HCT116 (cell line): ENCODE measurements around the gene TLX2.

ENCODE experiments used
- CEBPB ChIP-seq: IDR thresholded peaks from 2 replicates; pipeline ENCODE4 v1.6.1; 2012; ENCODE audit warnings: low read depth
- CTCF ChIP-seq, 3 experiments: fragments of 200-600 bp in 1 of 3; sonication (generic) in 1 of 3; IDR thresholded peaks in 2 of 3; conservative IDR thresholded peaks in 1 of 3; 2 replicates each; pipeline ENCODE4 v1.5.1; 2012 to 2017; ENCODE audit warnings: low read depth in 2 of 3, low read length in 2 of 3, antibody characterized with exemption in 1 of 3, borderline replicate concordance in 1 of 3, control low read depth in 1 of 3, mild to moderate bottlenecking in 1 of 3, mixed read lengths in 1 of 3, mixed run types in 1 of 3, moderate library complexity in 1 of 3; ENCODE audit not compliant: insufficient read depth in 1 of 3
- EZH2 ChIP-seq: fragments of 200-600 bp; sonication (generic); IDR thresholded peaks from 2 replicates; pipeline ENCODE4 v1.6.1; 2017; ENCODE audit warnings: antibody characterized with exemption, mixed run types
- JUND ChIP-seq: IDR thresholded peaks from 2 replicates; pipeline ENCODE4 v1.6.1; 2012
- TCF7L2 ChIP-seq: IDR thresholded peaks from 2 replicates; pipeline ENCODE4 v1.7.0; 2011; ENCODE audit warnings: borderline replicate concordance, inconsistent platforms; ENCODE audit not compliant: insufficient read depth, insufficient read length; ENCODE audit errors: extremely low read depth

DNA sequence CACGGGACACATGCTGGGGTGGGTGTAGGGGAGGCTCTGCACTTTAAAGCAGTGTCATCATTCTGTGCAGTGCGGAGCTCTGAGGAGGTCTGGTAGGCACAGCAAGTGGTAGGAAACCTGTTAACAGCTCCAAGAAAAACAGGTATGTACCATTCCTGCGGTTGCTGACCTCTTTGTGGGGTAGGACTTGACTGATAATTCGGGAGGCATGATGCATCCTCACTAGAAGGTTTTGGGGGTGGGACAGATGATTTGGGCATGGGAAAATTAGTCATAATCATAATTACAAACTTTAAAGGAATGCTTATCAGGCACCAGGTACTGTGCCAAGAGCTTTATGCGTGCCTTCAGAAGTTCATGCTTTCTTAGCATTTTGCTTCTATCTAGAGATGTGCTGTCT lies 50.0 kb downstream of the TLX2 start:
- TF ChIP-seq JUND = no peak
- TF ChIP-seq TCF7L2 = no peak
- no peak for TF ChIP-seq CEBPB
- no peak for TF ChIP-seq CTCF (IDR thresholded peaks at IDR 0.05 in 2 of 3, conservative IDR thresholded peaks at IDR 0.05 in 1 of 3; ENCODE audit: borderline replicate concordance in 1 of 3, insufficient read depth in 1 of 3, low read depth in 2 of 3, low read length in 2 of 3)
- TF ChIP-seq EZH2 = no peak
